PC-3 (cell line): ENCODE data around the gene MRI1. TPM values are rescaled to one million over a fixed set of nuclear protein-coding genes. Genes with fewer than 3 reads are reported as not detected.
A peak's percentile ranks its signal among the peaks of the same experiment; 100 is the strongest.

Source experiments
- ATAC-seq: fragments of 200-7000 bp; cut with Tn5 transposase; 2 replicates; pipeline ENCODE4 v1.9.1; 2020; ENCODE audit warnings: mild to moderate bottlenecking, moderate library complexity
- BruUV-seq: library from RNA; stranded (reverse); fragments of 400-500 nt; replicated peaks from 2 replicates; lab custom pipeline; 2021; lab: Mats Ljungman, UMichigan
- CTCF ChIA-PET: fragments of 300-600 bp; sonication (Branson Sonifier 250); formaldehyde crosslinking; loops from one replicate; lab custom pipeline; 2022; ENCODE audit warnings: antibody characterized with exemption; lab: Charles Lee
- POLR2A ChIA-PET: fragments of 300-600 bp; sonication (Branson Sonifier 250); formaldehyde crosslinking; loops from one replicate; lab custom pipeline; 2022; ENCODE audit warnings: antibody characterized with exemption; ENCODE audit not compliant: unreplicated experiment; lab: Charles Lee
- DNase-seq: peaks from one replicate; pipeline ENCODE4 v3.0.0-alpha.2; 2015
- H2AFZ ChIP-seq: fragments of 300-600 bp; sonication (generic); 2 replicates; pipeline ENCODE4 v1.6.0; 2016; ENCODE audit warnings: antibody characterized with exemption, low read length
- H3F3A ChIP-seq: fragments of 300-600 bp; sonication (generic); one replicate; pipeline ENCODE4 v1.6.0; 2017; ENCODE audit warnings: antibody characterized with exemption, low read length, control low read depth, mild to moderate bottlenecking; ENCODE audit not compliant: unreplicated experiment
- H3K27ac ChIP-seq: fragments of 300-600 bp; sonication (generic); 2 replicates; pipeline ENCODE4 v1.5.1; 2016; ENCODE audit warnings: mild to moderate bottlenecking, low read length
- H3K27me3 ChIP-seq: fragments of 300-600 bp; sonication (generic); 2 replicates; pipeline ENCODE4 v1.6.1; 2016; ENCODE audit warnings: low read length, mixed read lengths
- H3K36me3 ChIP-seq: fragments of 300-600 bp; sonication (generic); 2 replicates; pipeline ENCODE4 v1.6.1; 2016; ENCODE audit warnings: low read depth, mixed run types, low read length, mixed read lengths
- H3K4me1 ChIP-seq: fragments of 300-600 bp; sonication (generic); 2 replicates; pipeline ENCODE4 v1.5.1; 2016; ENCODE audit warnings: low read length; ENCODE audit not compliant: insufficient read depth
- H3K4me2 ChIP-seq: fragments of 300-600 bp; sonication (generic); 2 replicates; pipeline ENCODE4 v1.6.0; 2016; ENCODE audit warnings: low read length
- H3K4me3 ChIP-seq: fragments of 300-600 bp; sonication (generic); 2 replicates; pipeline ENCODE4 v1.5.1; 2016; ENCODE audit warnings: mild to moderate bottlenecking, low read length, mixed read lengths
- H3K79me2 ChIP-seq: fragments of 300-600 bp; sonication (generic); 2 replicates; pipeline ENCODE4 v1.6.1; 2017; ENCODE audit warnings: low read length, mixed read lengths
- H3K9ac ChIP-seq: fragments of 300-600 bp; sonication (generic); 2 replicates; pipeline ENCODE4 v1.6.0; 2016; ENCODE audit warnings: mild to moderate bottlenecking, low read length
- H3K9me2 ChIP-seq: fragments of 300-600 bp; sonication (generic); replicated peaks from 2 replicates; pipeline ENCODE4 v1.6.1; 2016; ENCODE audit warnings: mixed run types, low read length, mixed read lengths
- H3K9me3 ChIP-seq: fragments of 300-600 bp; sonication (generic); 2 replicates; pipeline ENCODE4 v1.6.1; 2016; ENCODE audit warnings: low read length, mixed read lengths
- H4K20me1 ChIP-seq: fragments of 300-600 bp; sonication (generic); 2 replicates; pipeline ENCODE4 v1.6.1; 2016; ENCODE audit warnings: low read length, mixed read lengths
- EZH2 ChIP-seq: fragments of 300-600 bp; sonication (generic); IDR thresholded peaks from one replicate; pipeline ENCODE4 v1.6.1; 2017; ENCODE audit warnings: antibody characterized with exemption, mild to moderate bottlenecking, low read length; ENCODE audit not compliant: unreplicated experiment
- EZH2phosphoT487 ChIP-seq: fragments of 300-600 bp; sonication (generic); IDR thresholded peaks from 2 replicates; pipeline ENCODE4 v1.6.1; 2018; ENCODE audit warnings: mild to moderate bottlenecking, antibody characterized with exemption, low read length, borderline replicate concordance
- intact Hi-C: fragments of 100-400 bp; cut with micrococcal nuclease; formaldehyde crosslinking; loops from 2 replicates; pipeline ENCODE4 v1.9.0; 2023
- total RNA-seq: library from RNA; depleted of rRNA; stranded (reverse); fragments of >200 nt; gene quantifications from 2 replicates; pipeline ENCODE4 v1.2.3, GENCODE V29; 2014
- TF ChIP-seq, protein P1 (sequence below): fragments of 300-600 bp; sonication (generic); conservative IDR thresholded peaks from 2 replicates; pipeline ENCODE4 v1.5.1; 2017; ENCODE audit warnings: antibody characterized with exemption, low read depth, mild to moderate bottlenecking, low read length

The MRI1 gene
- total RNA-seq, 1 experiment from 2014 or later: 85.2 TPM

DNA sequence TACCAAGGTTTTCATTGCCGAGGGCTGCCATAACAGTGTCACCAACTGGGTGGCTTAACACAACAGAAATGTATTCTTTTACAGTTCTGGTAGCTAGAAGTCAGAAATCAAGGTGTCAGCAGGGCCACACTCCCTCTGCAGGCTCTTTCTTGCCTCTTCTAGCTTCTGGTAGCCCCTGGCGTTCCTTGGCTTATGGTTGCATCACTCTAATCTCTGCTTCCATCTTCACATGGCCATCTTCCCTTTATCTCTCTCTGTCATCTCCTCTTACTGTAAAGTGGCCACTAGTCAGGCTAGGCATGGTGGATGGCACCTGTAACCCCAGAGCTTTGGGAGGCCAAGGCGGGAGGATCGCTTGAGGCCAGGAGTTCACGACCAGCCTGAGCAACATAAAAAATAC is 38.0 kb upstream of the MRI1 start:
- ATAC-seq (no peak), DNase-seq (no peak)
- no peaks in the 10 kb centered on the region for H4K20me1 ChIP-seq
- no peaks in the 10 kb centered on the region for H3K9me3 ChIP-seq
- H3K79me2 ChIP-seq: no peaks in the 10 kb centered on the region
- no peak overlapping the region for H3K9ac ChIP-seq
- H3K27me3 ChIP-seq: no peaks in the 10 kb centered on the region
- no peak overlapping the region for H3K4me2 ChIP-seq
- ChIA-PET CTCF (no interaction called here), POLR2A (no interaction called here)
- peaks cover 16% of the 10 kb centered on the region for H3K4me1 ChIP-seq
- intact Hi-C loops: no loop called here
- no peaks in the 10 kb centered on the region for H3K9me2 ChIP-seq
- TF ChIP-seq, protein P1, sequence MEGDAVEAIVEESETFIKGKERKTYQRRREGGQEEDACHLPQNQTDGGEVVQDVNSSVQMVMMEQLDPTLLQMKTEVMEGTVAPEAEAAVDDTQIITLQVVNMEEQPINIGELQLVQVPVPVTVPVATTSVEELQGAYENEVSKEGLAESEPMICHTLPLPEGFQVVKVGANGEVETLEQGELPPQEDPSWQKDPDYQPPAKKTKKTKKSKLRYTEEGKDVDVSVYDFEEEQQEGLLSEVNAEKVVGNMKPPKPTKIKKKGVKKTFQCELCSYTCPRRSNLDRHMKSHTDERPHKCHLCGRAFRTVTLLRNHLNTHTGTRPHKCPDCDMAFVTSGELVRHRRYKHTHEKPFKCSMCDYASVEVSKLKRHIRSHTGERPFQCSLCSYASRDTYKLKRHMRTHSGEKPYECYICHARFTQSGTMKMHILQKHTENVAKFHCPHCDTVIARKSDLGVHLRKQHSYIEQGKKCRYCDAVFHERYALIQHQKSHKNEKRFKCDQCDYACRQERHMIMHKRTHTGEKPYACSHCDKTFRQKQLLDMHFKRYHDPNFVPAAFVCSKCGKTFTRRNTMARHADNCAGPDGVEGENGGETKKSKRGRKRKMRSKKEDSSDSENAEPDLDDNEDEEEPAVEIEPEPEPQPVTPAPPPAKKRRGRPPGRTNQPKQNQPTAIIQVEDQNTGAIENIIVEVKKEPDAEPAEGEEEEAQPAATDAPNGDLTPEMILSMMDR: no peak
- TF ChIP-seq EZH2: no peak
- peaks cover 7% of the 10 kb centered on the region for H3F3A ChIP-seq
- H3K36me3 ChIP-seq: no peaks in the 10 kb centered on the region
- H3K27ac ChIP-seq: no peak overlapping the region
- no peak overlapping the region for H3K4me3 ChIP-seq
- no peak overlapping the region for H2AFZ ChIP-seq
- BruUV-seq: no TSS peak

DNA sequence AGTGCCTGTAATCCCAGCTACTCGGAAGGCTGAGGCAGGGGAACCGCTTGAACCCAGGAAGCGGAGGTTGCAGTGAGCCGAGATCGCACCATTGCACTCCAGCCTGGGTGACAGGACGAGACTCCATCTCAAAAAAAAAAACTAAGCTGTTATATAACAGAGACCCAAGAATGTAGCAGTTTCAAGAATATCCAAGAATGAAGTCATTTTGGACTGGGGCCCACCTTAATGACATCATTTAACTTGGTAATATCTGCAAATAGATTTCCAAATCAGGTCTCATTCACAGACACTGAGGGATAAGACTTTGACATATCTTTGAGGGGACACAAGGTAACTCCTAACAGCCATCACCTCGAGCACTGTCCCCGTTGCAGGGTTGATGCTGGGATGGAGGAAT is 36.5 kb upstream of the MRI1 start:
- no peak overlapping the region for H3K9ac ChIP-seq
- H3K27ac ChIP-seq: no peak overlapping the region
- CTCF ChIA-PET: no interaction called here
- H3F3A ChIP-seq: peaks cover 7% of the 10 kb centered on the region
- intact Hi-C loops: no loop called here
- H3K9me2 ChIP-seq: no peaks in the 10 kb centered on the region
- no peak overlapping the region for H3K4me2 ChIP-seq
- H3K27me3 ChIP-seq: no peaks in the 10 kb centered on the region
- no peak overlapping the region for H2AFZ ChIP-seq
- no peak overlapping the region for H3K4me3 ChIP-seq
- TF ChIP-seq EZH2 (no peak), EZH2phosphoT487 (no peak)
- TF ChIP-seq, protein P1: no peak
- no TSS peak for BruUV-seq
- no peaks in the 10 kb centered on the region for H4K20me1 ChIP-seq
- DNase-seq: no peak
- no peaks in the 10 kb centered on the region for H3K9me3 ChIP-seq
- H3K79me2 ChIP-seq: peaks cover 7% of the 10 kb centered on the region
- H3K4me1 ChIP-seq: peaks cover 24% of the 10 kb centered on the region
- H3K36me3 ChIP-seq: no peaks in the 10 kb centered on the region
- ATAC-seq: no peak
- POLR2A ChIA-PET: interaction anchor here (0.6 kb wide), 2 partner anchors 11 to 43 kb away, joined by 3 to 4 read pairs; no protein-coding TSS in a partner anchor

DNA sequence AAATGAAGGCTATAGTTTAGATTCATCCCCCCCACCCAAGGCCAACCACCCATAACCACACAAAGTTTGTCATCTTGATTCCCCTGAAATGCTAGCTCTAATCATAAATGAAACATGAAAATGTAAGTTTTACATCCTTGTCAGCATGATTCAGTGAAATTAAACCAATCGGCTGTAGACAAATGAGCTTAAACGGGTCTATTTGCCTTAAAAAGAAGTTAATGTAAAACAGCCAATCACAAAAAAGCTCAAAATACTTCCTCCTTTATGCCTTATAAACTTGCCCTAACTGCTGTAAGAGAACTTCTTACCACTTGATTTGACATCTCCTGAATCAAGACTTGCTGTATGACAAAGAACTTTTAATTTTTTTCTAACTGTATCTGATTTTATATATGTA is 34.5 kb upstream of the MRI1 start:
- intact Hi-C loops: no loop called here
- TF ChIP-seq EZH2 (no peak), EZH2phosphoT487 (no peak)
- TF ChIP-seq, protein P1: no peak
- Histone ChIP-seq H3F3A (peaks cover 7% of the 10 kb centered on the region), H3K27me3 (no peaks in the 10 kb centered on the region), H3K27ac (peak overlapping the region; percentile 96), H3K4me3 (no peak overlapping the region), H4K20me1 (no peaks in the 10 kb centered on the region), H3K4me1 (peaks cover 24% of the 10 kb centered on the region), H2AFZ (no peak overlapping the region), H3K4me2 (peak overlapping the region; percentile 1; the same call in 1 of the 2 replicates), H3K36me3 (no peaks in the 10 kb centered on the region), H3K9me3 (no peaks in the 10 kb centered on the region), H3K9ac (no peak overlapping the region), H3K79me2 (peaks cover 7% of the 10 kb centered on the region), H3K9me2 (no peaks in the 10 kb centered on the region)
- no TSS peak for BruUV-seq
- ChIA-PET POLR2A (interaction anchor here (0.6 kb wide), 1 partner anchor 60 kb away, joined by 6 read pairs; no protein-coding TSS in a partner anchor), CTCF (interaction anchor here (0.6 kb wide), 1 partner anchor 8 kb away, joined by 5 read pairs; no protein-coding TSS in a partner anchor)
- ATAC-seq (no peak), DNase-seq (peak; percentile 36)
